NOMO-1 treated with DMSO at 0.1 percent for 48 hours (cell line): ENCODE data around the gene GCNT3.

Experiments used
- DNase-seq: peaks from one replicate; lab custom pipeline; 2025; ENCODE audit not compliant: unreplicated experiment; lab: John Stamatoyannopoulos, UW

The GCNT3 gene, protein sequence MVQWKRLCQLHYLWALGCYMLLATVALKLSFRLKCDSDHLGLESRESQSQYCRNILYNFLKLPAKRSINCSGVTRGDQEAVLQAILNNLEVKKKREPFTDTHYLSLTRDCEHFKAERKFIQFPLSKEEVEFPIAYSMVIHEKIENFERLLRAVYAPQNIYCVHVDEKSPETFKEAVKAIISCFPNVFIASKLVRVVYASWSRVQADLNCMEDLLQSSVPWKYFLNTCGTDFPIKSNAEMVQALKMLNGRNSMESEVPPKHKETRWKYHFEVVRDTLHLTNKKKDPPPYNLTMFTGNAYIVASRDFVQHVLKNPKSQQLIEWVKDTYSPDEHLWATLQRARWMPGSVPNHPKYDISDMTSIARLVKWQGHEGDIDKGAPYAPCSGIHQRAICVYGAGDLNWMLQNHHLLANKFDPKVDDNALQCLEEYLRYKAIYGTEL

DNA sequence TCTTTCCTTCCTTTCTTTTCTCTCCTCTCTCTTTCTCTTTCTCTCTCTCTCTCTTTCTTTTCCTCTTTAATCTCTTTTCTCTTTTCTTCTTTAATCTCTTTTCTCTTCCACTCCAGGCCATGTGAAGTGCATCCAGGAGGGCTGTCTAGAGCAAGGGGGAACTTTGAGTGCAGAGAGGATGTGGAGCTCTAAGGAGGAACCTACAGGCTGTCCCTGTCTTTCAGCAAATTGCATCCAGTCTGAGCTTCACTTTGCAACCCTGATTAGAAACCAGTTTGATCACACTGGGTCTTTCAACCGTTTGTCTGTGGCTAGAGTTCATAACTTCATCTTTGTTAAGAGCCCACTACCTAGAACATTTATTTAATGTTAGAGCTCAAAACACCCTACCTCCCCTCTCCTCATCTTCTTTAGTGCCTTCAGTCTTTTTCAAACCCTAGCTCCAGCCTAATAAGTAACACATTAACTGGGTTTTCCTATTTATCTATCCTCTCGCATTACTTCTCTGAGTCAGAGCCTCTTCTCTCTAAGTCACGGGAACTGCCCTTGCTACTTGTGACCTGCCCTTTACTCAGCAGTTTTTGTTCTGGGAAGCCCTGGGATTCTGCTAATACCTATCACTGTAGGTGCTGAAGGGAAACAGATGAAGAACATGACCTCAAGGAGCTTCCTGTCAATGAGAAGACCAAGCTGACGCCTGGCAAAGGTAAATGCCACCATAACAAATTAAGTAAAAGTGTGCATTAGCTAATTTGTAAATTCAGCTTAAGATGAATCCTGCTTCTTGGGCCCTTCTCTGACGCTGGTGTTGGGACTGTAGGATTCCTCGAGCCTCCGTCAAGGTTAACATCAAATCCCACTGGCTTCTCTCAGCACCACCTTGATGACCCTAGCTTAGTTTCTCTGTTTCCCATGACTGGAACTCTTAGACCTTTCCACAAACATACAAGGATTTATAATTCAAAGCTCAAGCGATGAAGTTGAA is at the start of gene GCNT3:
TSS of gene GCNT3 (plus strand) at position 508 of the 985 bp plus-strand sequence. CDS start 6,456 bp downstream, outside the sequence.
- peak; percentile 56 for DNase-seq

DNA sequence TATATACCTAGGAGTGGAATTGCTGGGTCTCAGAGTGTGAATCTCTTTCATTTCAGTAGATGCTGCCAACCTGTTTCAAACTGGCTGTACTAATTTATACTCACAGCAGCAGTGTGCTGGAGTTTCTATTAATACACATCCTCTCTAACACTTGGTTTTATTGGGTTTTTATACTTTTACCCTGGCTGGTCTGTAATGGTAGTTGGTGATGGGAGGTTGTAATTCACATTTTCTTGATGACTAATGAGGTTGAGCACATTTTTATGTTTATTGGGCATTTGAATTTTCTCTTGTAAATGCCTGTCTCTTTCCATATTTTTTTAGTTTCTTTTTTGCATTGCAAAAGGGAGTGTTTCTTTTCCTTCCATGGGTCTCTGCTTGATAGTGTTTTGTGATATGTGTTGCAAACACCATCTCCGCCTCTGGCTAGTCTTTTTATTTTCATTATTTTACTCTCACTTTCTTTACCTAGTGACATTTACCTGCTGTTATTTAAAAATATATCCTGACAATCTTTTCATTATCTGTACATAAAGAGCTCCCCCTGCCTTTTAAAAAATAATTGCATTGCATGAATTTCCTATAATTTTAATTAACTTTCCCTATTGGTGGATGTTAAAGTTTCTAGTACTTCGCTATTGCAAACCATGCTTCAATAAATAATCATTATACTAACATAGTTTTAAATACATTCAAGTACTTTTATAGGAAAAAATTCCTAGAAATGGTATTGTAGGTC is 49.0 kb upstream of the GCNT3 start:
- no peak for DNase-seq

DNA sequence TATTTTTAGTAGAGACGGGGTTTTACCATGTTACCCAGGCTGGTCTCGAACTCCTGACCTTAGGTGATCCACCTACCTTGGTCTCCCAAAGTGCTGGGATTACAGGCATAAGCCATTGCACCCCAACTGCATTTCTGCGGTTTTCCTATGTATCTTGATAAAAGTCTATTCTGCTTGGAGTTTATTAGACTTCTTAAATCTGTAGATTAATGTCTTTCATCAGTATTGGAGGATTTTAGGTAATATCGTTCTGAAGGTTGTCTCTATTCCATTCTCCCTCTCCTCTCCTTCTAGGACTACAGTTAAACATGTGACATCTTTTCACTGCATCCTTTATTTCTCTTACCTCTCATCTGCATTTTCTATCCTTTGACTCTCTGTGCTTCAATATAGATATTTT is 46.3 kb upstream of the GCNT3 start:
- DNase-seq, result no peak

DNA sequence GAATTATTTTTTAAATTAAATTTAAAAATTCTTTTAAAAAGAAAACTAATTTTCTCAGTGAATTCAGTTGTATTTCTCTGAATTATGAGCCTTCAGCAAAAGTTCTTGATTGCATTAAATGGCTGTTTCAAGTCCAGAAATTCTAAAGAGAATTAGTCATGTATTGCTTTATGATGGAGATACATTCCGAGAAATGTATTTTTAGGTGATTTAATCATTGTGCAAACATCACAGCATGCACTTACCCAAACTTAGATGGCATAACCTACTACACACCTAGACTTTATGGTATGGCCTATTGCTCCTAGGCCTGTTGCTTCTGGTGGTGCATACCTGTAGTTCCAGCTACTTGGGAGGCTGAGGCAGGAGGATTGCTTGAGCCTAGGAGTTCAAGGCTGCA is 44.3 kb upstream of the GCNT3 start:
- no peak for DNase-seq

DNA sequence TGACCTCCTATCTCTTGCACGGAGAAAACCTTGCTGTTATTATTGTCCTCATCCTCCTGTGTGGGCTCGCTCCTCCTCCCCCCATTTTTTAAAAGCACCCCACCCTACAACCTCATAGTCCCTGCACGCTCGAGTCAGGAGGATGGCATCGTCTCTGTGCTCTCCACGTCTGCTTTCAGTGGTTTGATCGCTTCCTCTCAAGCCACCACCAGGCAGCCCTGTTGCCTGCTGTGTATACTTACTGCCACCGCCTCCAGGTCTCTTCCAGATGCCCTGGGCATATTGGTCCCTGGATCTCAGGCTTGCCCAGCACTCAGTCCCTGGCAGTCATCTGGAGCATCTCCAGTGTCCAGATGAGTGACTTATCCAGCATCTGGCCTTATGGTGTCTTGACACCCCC is 42.1 kb upstream of the GCNT3 start:
- DNase-seq, result no peak

- no peak for DNase-seq
Measured at GRCh38 chr15:59570315-59570714, 41.3 kb upstream of the GCNT3 start.

- no peak for DNase-seq
Measured at GRCh38 chr15:59571606-59572005, 40.0 kb upstream of the GCNT3 start.

GRCh38 chr15:59583088-59583487 is 28.5 kb upstream of the GCNT3 start:
- DNase-seq, result no peak

- no peak for DNase-seq
Measured at GRCh38 chr15:59587085-59587826, 24.3 kb upstream of the GCNT3 start.

- DNase-seq, result no peak
Measured at GRCh38 chr15:59590027-59590426, 21.6 kb upstream of the GCNT3 start.

DNA sequence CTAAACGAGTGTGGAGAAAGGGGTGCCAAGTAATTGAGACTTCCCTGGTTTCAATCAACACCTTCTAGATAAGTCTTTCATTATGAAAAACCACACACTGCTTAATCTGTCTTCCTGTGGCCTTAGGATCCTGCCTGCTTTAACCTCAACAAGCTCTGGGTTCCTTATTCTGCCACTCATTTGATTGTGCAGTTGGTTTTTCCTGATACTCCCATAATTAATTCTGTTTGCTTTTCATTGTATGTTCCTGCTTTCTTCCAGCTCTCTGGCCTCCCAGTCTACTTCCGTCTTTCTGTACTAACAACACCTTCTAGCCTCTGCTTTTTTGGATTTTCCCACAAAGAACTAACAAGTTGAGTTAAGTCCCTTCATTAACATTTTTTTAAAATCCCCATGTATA is 20.2 kb upstream of the GCNT3 start:
- peak; percentile 44 for DNase-seq

DNA sequence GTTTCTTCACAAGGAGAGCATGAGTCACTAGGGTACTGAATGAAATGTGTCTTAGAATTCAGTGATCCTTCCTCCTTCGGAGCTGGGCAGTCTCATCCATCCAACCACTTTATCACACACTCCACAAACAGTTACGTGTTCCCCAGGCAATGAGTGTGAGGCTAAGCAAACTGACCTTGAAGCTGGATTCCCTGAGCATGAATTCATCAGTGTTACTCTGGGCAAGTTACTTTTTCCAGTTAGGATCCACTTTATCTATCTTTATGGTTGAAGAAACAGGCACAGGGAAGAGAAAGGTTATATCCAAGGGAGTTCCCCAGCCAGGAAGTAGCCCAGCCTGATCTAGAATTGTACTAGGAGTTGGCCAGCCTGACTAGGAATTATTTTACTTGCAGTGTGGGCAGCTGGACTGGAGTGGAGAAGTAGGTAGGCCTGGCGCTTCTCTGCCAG is 17.1 kb upstream of the GCNT3 start:
- DNase-seq, result no peak

- no peak for DNase-seq
Measured at GRCh38 chr15:59594991-59595390, 16.6 kb upstream of the GCNT3 start.

- DNase-seq, result no peak
Measured at GRCh38 chr15:59595434-59595915, 16.1 kb upstream of the GCNT3 start.

GRCh38 chr15:59596640-59597039 is 14.9 kb upstream of the GCNT3 start:
- DNase-seq, result no peak

GRCh38 chr15:59598461-59598860 is 13.1 kb upstream of the GCNT3 start:
- DNase-seq, result no peak

DNA sequence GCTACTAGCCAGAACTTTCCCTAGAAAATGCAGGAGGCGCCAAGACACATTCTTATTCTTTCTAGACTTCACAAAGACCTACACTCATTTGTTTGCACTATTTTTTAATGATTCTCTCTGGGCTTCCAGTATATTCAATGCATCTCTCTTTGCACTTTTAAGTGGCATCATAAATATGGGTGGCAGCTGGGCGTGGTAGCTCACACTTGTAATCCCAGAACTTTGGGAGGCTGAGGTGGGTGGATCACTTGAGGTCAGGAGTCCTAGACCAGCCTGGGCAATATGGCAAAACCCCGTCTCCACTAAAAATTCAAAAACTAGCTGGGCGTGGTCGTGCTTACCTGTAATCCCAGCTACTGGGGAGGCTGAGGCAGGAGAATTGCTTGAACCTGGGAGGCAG is 5.6 kb upstream of the GCNT3 start:
- no peak for DNase-seq

GRCh38 chr15:59609730-59610712 is 1.6 kb upstream of the GCNT3 start:
- DNase-seq, result no peak

DNA sequence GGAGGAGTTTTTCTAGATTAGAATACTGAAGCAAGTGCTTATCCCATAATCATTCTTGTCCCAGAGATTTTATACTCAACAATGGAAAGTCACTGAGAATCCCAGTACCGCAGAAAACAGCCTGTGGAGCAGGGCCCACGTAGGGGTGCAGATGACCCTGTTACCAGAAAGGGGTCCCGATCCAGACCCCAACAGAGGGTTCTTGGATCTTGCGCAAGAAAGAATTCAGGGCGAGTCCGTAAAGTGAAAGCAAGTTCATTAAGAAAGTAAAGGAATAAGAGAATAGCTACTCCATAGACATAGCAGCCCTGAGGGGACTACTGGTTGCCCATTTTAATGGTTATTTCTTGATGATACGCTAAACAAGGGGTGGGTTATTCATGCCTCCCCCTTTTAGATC is 2.6 kb downstream of the GCNT3 start:
- no peak for DNase-seq
